Right lobe of liver (tissue), 4 donors: ENCODE measurements around the gene GIMAP6.

Source experiments
- CTCF ChIP-seq, 4 donors: fragments of 200-600 bp in 3 of 4; fragments of 450-650 bp in 1 of 4; IDR thresholded peaks; one replicate each; pipeline versions ENCODE4 v1.5.1 to v1.8.0; 2016 to 2022; ENCODE audit warnings: antibody characterized with exemption in 4 of 4, mild to moderate bottlenecking in 2 of 4
- POLR2A ChIP-seq: fragments of 450-650 bp; IDR thresholded peaks from one replicate; pipeline ENCODE4 v1.6.1; 2017; ENCODE audit warnings: antibody characterized with exemption, mild to moderate bottlenecking
- donor health status: DM: no; HTN: no; CAD: no.
- donor health status: DM: no; HTN: no; CAD: no.
- donor health status: DM: no; HTN: yes; CAD: no.

GRCh38 chr7:150626696-150627095, 5.5 kb downstream of the GIMAP6 start:
- TF ChIP-seq CTCF (IDR thresholded peaks at IDR 0.05) (no peak), POLR2A (no peak)
